ENCODE results near the gene SRP54.
"Not testable (repeated sequence)": the region's sequence is repeated elsewhere in the genome, so short reads cannot be mapped to it uniquely, and the experiment has no call there.

The SRP54 gene

DNA sequence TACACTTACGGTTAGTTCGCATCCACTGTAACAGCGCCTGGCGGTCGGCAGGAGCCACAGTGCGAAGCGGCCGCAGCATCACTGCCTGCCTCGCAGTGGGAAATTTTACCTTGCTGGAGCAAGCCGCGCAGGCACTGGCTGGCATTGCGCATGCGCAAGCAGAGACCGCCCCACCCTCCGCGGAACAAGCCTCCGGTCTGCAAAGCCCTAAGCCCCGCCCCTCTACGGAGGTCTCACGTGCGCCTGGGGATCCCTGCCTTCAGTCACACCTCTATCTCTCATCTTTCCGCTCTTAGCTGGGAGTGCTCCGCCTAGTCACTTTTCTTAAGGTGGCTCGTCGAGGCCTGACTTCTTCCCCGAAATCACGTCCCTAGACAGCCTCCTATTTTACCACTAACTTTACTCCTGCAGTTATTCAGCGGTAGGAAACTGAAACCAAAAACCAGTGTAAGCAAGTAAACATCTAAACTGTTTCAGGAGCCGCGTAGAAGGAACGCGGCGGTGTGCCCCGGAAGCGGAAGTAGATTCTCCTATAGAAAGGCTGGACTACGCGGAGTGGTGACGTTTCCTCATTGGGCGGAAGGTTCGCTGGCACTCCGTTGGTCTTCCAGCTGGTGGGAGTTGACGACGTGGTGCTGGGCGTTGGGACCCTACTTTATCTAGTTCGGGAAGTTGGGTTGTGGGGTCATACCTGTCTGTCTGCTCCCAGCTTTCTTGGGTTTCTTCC lies at the start of gene SRP54:
TSS of gene SRP54 (plus strand) at position 572 of the 727 bp plus-strand sequence. CDS start 13,718 bp downstream, outside the sequence.
- peak; percentile 94 for DNase-seq

DNA sequence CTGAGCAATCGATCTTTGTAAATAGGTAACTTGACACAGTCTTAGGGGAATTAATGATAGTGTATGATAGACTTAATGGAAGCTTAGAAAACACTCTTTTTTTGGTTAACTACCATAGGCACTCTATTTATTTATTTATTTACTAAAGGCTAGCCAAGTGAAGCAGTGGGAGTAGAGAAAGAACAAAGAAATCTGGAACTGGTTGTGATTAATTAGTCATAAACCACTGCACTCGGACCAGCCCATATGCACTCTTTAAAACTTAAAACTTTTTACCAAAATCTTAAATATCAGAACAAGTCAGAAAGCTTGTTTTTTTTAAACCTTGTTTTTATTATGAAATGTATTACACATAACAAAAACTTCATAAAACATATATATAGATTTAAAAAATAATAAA lies 49.5 kb upstream of the SRP54 start:
- DNase-seq = no peak

DNA sequence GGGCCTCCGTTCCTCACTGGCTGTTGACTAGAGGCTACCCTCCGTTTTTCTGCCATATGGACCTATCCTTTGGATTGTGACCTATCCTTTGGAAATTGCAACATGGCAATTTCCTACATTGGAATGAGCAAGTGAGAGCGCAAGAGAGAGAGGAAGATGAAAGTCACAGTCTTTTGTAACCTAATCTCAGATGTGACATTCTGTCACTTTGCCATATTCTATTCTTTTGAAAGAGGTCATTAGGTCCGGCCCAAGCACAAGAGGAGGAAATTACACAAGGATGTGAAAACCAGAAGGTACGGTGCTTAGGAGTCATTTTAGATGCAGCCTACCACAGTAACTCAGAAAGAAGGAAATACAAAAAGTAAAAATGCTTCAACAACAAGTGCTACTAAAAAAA lies 47.3 kb upstream of the SRP54 start:
- no peak for DNase-seq

DNA sequence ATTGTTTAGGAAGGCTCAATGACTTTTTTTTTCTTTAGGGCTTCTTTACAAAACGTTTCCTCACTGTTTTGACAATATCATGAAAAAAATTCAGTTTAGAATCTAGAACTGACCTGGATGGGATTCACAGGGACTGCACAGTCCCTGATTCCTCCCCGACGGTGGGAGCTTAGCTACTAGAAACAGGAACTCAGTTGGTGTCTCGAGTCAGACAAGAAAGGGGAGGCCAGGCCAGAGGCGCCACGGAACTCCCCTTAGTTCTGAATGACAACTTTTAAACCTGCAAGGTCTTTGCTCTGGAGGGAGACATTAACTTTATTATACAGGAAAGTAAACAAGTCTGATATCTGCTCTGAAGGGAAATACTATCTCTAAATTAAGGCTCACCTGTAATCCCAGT lies 45.4 kb upstream of the SRP54 start:
- no peak for DNase-seq

DNA sequence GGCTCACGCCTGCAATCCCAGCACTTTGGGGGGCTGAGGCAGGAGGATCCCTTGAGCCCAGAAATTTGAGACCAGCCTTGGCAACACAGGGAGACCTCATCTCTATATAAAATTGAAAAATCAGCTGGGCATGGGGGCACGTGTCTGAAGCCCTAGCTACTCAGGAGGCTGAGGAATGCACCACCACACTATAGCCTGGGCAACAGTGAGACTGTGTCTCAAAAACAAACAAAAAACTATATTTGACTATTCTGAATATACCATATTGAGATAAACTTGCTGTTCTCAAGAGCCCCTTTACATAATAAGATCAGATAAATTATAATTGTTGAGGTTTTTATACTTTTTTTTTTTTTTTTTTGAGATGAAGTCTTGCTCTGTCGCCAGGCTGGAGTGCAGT lies 44.9 kb upstream of the SRP54 start:
- no peak for DNase-seq

DNA sequence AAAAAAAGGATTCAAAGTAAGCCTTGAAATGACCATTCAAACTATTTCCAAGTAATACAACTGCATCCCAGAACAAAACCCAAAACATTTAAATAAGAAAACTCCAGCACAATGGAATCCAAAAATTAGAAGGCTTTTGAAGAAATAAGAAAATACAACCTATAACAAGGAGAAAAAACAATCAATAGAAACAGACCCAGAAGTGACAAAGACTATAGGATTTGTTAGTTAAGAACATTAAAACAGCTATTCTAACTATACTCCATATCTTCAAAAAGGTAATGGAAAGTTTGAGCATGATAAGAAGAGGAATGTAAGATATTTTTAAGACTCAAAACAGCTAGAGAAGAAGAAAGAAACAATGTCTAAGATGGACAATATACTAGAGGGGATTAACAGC lies 39.3 kb upstream of the SRP54 start:
- DNase-seq = no peak

DNA sequence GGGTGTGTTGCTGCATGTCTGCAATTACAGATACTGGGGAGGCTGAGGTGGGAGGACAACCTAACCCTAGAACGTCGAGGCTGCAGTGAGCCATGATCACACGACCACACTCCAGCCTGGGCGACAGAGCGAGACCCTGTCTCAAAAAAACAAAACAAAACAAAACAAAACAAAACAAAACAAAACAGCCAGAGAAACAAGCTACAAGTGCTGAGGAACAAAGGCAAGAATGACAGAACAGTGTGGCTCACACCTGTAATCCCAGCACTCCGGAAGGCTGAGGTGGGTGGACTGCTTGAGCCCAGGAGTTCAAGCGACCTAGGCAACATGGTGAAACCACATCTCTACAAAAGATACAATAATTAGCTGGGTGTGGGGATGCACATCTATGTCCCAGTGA lies 38.0 kb upstream of the SRP54 start:
- no peak for DNase-seq

DNA sequence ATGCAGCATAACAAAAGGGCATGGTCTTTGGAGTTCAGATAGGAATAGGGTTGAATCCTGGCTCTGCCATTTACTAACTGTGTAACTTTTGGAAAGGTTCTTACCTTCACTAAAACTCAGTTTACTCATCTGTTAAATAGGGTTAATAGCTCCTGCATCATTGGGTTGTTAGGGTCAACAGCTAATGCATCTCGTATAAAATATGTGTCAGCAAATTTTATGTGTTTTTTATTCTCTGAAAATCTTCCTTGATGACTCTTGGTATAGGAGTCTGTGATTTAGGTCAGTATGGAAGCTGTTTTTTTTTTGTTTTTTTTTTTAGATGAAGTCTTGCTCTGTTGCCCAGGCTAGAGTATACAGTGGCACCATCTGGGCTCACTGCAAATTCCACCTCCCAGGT lies 36.1 kb upstream of the SRP54 start:
- DNase-seq = no peak

DNA sequence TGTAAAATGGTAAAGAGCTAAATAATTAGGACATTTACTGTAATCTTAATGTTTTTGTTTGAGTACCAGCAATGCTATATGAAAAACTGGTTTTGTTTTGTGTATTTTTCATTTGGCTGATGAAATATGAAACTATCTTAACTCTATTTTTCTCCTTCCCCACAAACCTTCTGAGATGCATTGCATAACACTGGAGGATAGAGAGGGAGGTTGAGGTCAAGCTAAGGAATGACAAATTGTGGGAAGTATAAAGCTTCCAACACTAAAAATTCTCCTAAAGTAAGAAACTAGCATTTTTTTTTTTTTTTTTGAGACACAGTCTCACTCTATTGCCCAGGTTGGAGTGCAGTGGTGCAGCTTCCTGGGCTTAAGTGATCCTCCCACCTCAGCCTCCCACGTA lies 31.5 kb upstream of the SRP54 start:
- DNase-seq = no peak

DNA sequence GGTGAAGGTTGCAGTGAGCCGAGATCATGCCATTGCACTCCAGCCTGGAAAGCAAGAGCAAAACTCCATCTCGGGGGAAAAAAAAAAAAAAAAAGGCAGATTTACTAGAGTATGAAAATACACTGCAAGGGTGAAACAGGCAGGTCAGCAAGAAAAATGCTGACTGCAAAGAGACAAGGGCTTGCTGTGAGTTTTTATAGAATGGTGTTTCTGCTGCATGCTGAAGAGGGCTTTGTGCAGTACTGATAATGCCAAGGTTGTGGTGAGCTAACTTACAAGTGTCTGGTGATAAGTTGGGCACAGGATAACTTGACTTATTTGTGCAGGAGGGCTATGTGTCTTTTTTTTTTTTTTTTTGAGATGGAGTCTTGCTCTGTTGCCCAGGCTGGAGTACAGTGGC lies 25.9 kb upstream of the SRP54 start:
- DNase-seq = no peak

DNA sequence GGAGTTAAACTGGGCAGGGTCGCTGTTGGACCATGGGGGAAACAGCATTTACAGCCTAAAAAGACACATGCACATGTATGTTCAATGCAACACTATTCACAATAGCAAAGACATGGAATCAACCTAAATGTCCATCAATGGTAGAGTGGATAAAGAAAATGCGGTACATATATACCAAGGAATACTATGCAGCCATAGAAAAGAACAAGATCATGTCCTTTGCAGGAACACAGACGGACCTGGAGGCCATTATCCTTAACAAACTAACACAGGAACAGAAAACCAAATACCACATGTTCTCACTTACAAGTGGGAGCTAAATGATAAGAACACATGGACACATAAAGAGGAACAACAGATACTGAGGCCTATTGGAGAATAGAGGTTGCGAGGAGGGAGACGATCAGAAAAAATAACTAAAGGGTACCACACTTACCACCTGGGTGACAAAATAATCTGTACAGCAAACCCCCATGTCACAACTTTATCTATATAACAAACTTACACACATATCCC lies 25.0 kb upstream of the SRP54 start:
- no peak for DNase-seq

DNA sequence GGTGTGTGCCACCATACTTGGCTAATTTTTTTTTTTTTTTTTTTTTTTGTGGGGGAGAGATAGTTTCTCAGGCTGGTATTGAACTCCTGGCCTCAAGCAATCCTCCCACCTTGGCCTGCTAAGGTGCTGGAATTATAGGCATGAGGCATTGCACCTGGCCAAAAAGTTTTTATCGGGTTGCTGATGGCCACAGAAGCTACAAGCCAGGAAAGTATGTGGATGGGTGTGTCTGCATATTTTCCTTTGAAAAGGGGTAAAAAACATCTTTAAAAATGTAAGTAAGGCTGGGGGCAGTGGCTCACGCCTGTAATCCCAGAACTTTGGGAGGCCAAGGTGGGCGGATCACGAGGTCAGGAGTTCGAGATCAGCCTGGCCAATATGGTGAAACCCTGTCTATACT lies 20.7 kb upstream of the SRP54 start:
- not testable (repeated sequence) for DNase-seq

DNA sequence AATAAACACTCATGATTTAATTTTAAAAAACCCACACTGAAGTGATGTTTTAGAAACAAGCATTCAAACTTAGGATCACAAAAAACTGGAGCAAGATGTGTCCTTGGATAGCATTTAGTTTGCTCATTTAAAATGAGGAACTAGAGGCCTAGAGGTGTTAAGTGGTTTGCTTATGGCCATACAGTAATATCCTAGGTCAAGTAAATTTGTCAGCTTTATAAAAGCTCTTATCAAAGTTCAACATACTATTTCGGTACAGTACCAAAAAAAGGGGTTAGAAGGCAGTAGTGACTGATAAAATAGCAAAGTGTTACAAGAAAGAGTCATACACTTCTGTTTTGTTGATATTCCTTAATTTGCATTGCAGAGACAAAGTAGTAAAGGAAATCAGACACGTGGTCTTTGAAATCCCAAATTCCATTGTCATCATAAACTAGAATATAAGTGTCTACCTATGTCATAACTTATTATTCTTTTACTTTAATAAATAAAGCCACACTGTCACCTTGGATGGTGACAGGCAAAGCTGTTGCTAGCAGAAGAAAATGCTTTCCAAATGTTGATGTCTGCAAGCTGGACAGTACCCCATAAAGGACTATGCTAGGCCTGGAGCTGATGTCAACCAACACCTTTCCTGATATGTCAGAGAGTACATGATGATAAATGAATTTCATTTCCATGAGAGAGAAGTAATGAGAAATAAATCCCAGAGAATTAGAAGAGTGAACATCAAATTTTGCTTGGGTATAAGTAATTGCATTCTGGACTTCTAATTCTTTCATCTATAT lies 17.6 kb upstream of the SRP54 start:
- DNase-seq = no peak

DNA sequence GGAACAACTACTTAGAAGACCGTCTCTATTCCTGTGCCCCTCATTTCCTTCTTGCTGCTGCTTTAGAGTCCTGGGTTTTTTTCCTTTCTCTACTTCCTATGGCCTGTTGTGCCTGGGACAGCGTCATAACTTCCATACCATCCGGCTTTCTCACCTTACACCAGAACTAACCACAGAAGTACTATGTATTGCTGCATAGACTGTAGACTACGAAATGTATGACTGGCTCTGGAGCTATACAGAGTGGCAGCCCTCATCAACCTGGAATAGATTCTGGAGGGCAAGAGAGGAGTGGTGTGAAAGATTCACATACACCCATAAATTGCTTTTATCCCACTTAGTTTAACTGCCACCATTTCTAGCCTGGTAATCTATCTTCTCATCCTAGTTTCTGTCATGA lies 16.9 kb upstream of the SRP54 start:
- no peak for DNase-seq

DNA sequence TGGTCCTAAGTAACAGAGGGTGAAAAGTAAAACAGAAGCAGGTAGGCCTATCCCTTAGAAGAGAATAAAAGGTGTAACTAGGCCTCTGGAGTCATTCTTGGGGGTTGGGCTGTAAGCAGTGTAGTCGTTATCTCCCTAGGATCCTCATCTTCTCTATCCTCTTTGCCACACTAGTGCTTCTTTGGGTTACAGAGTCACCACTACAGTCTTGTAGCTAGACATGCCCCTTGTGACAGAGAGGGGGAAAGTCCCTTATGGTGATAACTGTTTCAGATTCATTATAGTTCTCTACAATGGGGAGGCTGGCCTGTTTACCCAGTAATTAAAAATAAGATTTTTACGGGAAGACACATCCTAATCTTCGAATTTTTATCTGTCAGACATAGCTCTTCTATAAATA lies 16.4 kb upstream of the SRP54 start:
- no peak for DNase-seq

DNA sequence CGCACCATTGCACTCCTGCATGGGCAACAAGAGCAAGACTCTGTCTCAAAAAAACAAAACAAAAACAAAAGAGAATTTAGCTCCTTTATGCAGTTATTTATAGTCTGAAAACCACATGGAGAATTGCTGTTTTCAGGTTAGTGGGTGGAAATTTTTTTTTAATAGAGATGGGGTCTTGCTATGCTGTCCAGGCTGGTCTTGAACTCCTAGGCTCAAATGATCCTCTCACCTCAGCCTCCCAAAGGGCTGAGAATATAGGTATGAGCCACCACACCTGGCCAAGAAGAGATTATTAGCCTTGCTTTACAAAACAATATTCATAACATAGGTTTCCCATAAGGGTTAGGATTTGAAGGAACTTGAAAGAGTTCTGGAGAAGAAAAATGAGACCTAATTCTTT lies 12.1 kb upstream of the SRP54 start:
- no peak for DNase-seq

DNA sequence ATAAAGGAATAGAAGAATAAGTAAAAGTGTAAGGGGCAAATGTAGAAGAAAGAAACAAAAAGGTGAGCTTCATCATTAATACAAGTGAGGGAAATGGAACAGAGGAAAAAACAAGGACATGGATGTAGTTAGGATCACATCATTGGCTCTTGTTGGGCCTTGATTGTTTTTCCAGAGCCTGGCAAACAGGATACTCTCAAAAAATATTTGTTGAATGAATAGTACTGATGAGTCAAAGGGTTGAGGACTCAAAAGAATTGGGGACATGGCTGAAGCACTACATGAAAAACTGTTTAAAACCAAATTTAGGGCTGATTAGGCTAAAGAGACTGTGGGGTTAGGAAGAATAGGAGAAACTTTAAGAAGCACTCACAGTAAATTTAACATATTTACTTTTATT lies 11.4 kb upstream of the SRP54 start:
- DNase-seq = no peak

DNA sequence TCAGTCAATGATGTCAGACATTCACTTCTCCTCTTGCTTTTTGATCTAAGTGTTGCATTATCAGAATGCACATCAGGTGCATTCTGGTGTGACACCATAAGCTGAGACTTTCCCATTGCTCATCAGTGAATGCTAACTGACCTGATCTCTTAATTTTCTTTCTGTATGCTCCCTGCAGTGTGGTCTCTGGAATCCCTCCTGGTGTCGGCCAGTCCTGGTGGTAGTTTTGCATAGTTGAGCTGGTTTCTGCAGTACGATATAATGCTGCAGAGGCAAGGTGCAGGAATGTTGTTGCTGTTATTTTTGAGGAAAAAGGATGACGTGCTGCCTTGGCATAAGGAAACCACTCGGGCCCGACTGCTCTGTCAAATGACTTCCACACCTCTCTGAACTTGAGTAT lies 11.0 kb upstream of the SRP54 start:
- DNase-seq = no peak

DNA sequence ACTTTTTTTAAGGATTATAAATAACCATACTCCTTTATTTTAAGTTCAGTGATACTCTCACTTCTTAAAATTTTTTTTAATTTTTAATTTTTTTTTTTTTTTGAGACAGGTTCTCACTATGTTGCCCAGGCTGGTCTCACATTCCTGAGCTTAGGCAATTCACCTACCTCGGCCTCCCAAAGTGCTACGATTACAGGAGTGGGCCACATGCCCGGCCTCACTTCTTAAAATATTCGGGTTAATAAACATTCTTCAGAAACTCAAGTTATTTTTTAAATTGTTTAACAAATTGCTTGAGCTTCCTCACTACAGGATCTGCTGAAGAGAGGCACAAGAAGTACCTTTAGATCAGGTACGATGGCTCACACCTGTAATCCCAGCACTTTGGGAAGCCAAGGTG lies 4.3 kb upstream of the SRP54 start:
- no peak for DNase-seq

DNA sequence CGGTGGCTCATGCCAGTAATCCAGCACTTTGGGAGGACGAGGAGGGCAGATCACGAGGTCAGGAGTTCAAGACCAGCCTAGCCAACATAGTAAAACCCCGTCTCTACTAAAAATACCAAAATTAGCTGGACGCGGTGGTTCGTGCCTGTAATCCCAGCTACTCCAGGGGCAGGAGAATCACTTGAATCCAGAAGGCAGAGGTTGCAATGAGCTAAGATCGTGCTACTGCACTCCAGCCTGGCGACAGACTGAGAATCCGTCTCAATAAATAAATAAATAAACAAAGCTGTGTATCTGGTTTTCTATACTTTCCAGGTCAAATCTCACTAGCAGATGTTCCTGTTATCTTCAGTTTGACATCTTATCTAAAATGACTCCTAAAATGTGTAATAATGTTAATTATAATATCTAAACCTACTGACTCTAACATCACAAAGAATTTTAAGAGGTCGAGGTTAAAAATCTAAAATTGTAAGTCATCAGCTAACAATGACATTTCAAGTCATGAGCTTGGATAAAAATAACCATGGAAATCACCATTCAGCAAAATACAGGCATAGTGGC lies 2.4 kb upstream of the SRP54 start:
- DNase-seq = no peak

DNA sequence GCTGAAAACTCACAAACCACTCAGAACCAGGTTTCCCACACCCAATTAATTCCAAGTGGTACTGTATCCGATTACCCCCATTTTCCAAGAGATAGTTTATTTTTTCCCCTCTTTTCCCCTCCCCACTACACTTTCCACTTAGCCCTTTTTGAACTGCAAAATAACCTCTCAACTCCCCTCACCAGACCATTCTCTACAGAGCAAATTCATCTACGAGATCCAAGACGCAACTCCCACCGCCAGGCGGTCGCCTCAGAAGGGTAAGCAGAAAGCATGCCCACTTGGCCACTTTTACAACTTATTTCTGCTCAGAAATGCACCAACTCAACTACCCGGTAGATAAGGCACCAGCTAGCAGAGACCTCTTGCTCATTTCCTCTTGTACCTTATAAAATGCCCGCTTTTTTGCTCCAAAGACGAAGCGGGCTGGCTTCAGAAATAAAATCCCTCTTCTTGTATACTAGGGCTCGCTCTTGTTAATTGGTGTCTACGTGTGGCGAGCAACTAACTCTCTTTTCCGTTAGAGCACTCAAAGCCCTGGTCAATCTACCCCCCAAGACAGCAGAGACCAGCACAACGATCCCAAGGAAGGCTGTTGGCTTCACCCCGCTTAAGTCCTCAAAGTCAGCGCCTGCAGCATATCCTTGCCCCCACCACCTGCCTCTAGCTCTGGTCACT lies 910 bp upstream of the SRP54 start:
- DNase-seq = no peak

DNA sequence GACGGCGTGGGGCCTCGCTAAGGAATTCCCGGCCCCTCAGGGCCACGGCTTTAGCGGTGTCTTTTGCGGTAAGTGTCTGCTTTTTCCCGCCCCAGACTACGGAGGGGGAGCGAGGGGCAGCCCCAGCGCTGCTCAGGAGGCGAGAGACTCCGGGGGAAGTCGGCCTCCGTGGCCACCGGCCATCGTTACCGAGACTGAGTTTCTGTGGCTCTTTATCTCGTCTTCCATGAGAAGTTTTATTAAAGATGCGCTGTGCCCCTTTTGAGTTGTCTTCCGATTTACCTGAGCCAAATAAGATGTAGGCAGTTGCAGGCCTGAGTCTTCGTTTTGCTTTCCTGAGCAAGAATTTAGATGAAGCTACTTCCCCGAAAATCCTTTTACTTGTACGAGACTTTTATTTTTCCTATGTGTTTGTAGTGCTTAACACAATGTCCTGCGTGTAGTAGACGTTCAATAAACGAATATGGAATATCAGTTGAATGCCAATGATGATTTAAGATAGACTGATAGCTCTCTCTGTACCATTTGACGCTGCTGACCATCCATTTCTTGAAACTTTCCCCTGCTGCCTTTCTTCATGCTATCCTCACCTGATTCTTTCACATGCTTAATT lies 462 bp downstream of the SRP54 start:
- DNase-seq = no peak

DNA sequence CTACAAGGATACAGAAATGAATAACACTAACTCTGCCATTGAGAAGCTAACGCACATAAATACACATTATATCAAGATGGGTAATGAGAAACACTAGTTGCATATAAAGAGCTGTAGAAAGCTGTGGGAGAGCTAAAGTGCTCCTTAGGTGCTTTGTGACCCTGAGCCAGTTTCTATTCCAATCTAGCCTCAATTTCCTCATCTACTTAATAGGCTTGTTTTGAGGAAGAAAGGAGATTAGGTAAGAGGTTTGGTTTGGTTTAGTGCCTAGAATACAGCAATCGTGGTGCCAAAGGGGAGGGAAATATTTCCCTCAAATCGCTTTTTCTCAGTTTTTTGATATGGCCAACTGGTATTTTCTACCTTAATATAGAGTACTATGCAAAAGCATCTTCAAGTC lies 994 bp downstream of the SRP54 start:
- DNase-seq = no peak

Measured in NCI-H187 treated with DMSO at 0.1 percent for 48 hours (cell line).